SH-SY5Y (cell line): ENCODE results near the gene HTR3D.

Source experiments
- GATA2 ChIP-seq: IDR thresholded peaks from 2 replicates; pipeline ENCODE4 v1.6.1; 2011; ENCODE audit warnings: mild to moderate bottlenecking, low read depth, low read length
- GATA3 ChIP-seq: IDR thresholded peaks from 2 replicates; pipeline ENCODE4 v1.6.1; 2011; ENCODE audit warnings: low read depth, mild to moderate bottlenecking, low read length, moderate library complexity

DNA sequence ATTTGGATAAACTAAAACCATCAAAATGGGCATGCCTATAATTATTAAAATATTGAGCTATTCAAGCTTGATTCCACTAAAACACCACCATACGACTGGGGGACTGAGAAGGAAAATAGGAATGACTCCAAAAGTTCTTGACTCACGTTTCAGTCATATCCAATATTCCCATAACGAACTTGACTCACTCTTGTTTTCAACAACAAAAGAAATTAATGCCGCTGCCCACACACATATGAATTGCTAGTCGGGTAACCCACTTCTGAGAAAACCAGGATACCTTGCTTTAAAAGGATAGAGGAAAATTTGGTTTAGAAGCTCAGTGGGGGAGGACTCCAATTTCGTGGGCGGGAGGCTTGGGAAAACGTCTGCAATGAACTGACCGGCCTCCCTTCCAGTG is 26.5 kb downstream of the HTR3D start:
- no peak for TF ChIP-seq GATA2
- TF ChIP-seq GATA3: no peak
